ENCODE measurements around the gene PIK3C3. TPM values are rescaled to one million over a fixed set of nuclear protein-coding genes. Genes with fewer than 3 reads are reported as not detected.

PIK3C3 gene
- polyA plus RNA-seq, 1 experiment, result 77.5 TPM

DNA sequence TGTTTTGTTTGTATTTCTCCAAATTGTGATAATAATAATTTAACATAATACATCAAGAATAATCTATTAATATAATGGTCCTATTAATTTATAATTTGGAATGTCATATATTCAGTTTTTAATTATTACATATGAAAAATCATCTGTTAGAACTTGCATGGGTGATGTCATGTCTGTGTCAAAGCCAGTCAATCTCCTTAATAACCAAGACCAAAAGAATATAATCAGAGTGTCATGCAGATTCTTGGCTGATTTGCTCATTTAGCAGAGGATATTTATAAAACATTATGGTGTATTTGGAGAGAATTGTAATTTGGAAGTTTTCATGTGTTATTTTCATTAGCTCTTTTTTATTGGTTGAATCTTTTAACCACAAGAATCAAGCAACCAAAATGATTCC lies 96.4 kb downstream of the PIK3C3 start:
- H3K9me3 ChIP-seq (ENCODE audit: control insufficient read depth, insufficient read depth, low read length), result no peaks in the 10 kb centered on the region
- no peaks in the 10 kb centered on the region for H3K27me3 ChIP-seq (ENCODE audit: control insufficient read depth, insufficient read depth, low read length)
- H3K4me3 ChIP-seq (ENCODE audit: low read depth, low read length), result no peak overlapping the region
- no peak overlapping the region for H3K27ac ChIP-seq (ENCODE audit: low read depth, low read length)
- no peak for TF ChIP-seq CTCF (IDR thresholded peaks at IDR 0.05; ENCODE audit: low read depth, low read length)
- ChIA-PET POLR2A (no interaction called here), CTCF (interaction anchor here (0.6 to 6.0 kb wide), 17 partner anchors 9 to 1220 kb away, joined by 3 to 181 read pairs (median 19); no protein-coding TSS in a partner anchor)
- DNase-seq (ENCODE audit: low read depth, low spot score), result no peak

- H3K27ac ChIP-seq (ENCODE audit: low read depth, low read length), result no peak overlapping the region
- DNase-seq (ENCODE audit: low read depth, low spot score), result no peak
- H3K4me3 ChIP-seq (ENCODE audit: low read depth, low read length), result no peak overlapping the region
- TF ChIP-seq CTCF (IDR thresholded peaks at IDR 0.05; ENCODE audit: low read depth, low read length), result peak; percentile 69
- H3K27me3 ChIP-seq (ENCODE audit: control insufficient read depth, insufficient read depth, low read length), result no peaks in the 10 kb centered on the region
- H3K9me3 ChIP-seq (ENCODE audit: control insufficient read depth, insufficient read depth, low read length), result no peaks in the 10 kb centered on the region
- POLR2A ChIA-PET, result no interaction called here
- CTCF ChIA-PET, result interaction anchor here (0.7 to 6.0 kb wide), 17 partner anchors 10 to 1219 kb away, joined by 3 to 181 read pairs (median 19); no protein-coding TSS in a partner anchor
These were observed 97.2 kb downstream of the PIK3C3 start for GRCh38 chr18:42052122-42052708.

GRCh38 chr18:42053188-42053781 lies 98.3 kb downstream of the PIK3C3 start:
- Histone ChIP-seq H3K27me3 (ENCODE audit: control insufficient read depth, insufficient read depth, low read length) (no peaks in the 10 kb centered on the region), H3K4me3 (ENCODE audit: low read depth, low read length) (no peak overlapping the region), H3K9me3 (ENCODE audit: control insufficient read depth, insufficient read depth, low read length) (no peaks in the 10 kb centered on the region), H3K27ac (ENCODE audit: low read depth, low read length) (no peak overlapping the region)
- DNase-seq (ENCODE audit: low read depth, low spot score), result no peak
- TF ChIP-seq CTCF (IDR thresholded peaks at IDR 0.05; ENCODE audit: low read depth, low read length), result peak; percentile 88
- POLR2A ChIA-PET, result interaction anchor here (0.6 kb wide), 1 partner anchor 38 kb away, joined by 3 read pairs; no protein-coding TSS in a partner anchor
- CTCF ChIA-PET, result interaction anchor here (0.6 to 6.0 kb wide), 50 partner anchors 8 to 1546 kb away, joined by 3 to 181 read pairs (median 4); no protein-coding TSS in a partner anchor

GRCh38 chr18:42064109-42064508 lies 109.1 kb downstream of the PIK3C3 start:
- CTCF ChIA-PET, result interaction anchor here (1.4 to 12.5 kb wide), 2 partner anchors 11 to 50 kb away, joined by 9 to 181 read pairs; no protein-coding TSS in a partner anchor
- no peak for DNase-seq (ENCODE audit: low read depth, low spot score)
- POLR2A ChIA-PET, result no interaction called here
- TF ChIP-seq CTCF (IDR thresholded peaks at IDR 0.05; ENCODE audit: low read depth, low read length), result no peak
- no peak overlapping the region for H3K27ac ChIP-seq (ENCODE audit: low read depth, low read length)
- no peaks in the 10 kb centered on the region for H3K9me3 ChIP-seq (ENCODE audit: control insufficient read depth, insufficient read depth, low read length)
- no peak overlapping the region for H3K4me3 ChIP-seq (ENCODE audit: low read depth, low read length)
- H3K27me3 ChIP-seq (ENCODE audit: control insufficient read depth, insufficient read depth, low read length), result no peaks in the 10 kb centered on the region

GRCh38 chr18:42067518-42067917 lies 112.5 kb downstream of the PIK3C3 start:
- H3K27ac ChIP-seq (ENCODE audit: low read depth, low read length), result no peak overlapping the region
- no peaks in the 10 kb centered on the region for H3K9me3 ChIP-seq (ENCODE audit: control insufficient read depth, insufficient read depth, low read length)
- no peaks in the 10 kb centered on the region for H3K27me3 ChIP-seq (ENCODE audit: control insufficient read depth, insufficient read depth, low read length)
- ChIA-PET POLR2A (no interaction called here), CTCF (interaction anchor here (0.6 to 12.5 kb wide), 2 partner anchors 14 to 1203 kb away, joined by 4 to 181 read pairs; no protein-coding TSS in a partner anchor)
- TF ChIP-seq CTCF (IDR thresholded peaks at IDR 0.05; ENCODE audit: low read depth, low read length), result no peak
- no peak for DNase-seq (ENCODE audit: low read depth, low spot score)
- H3K4me3 ChIP-seq (ENCODE audit: low read depth, low read length), result no peak overlapping the region

Measured in AG04450 (cell line).